Measurements from ENCODE around the gene GNG12.

DNA sequence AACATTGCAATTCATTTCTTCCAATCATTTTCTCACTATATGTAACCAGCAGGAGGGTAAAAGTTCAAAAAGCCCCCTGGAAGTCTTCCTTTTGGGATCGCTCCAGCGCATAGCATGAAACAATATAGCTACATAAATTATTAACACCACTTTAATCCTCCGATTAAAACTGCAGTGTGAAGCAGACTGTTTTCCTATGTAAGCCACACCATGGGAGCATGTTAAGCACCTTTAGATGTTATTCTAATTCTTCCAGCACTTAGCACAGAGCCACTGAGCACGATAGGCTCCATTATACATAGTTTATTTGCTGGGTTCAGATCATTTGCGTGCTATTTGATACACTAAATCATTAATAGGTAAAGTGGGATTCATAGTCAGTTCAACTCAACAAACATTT is 166.6 kb downstream of the GNG12 start:
- no peak for TF ChIP-seq CTCF (IDR thresholded peaks at IDR 0.05)
- TF ChIP-seq EZH2 (IDR thresholded peaks at IDR 0.05; ENCODE audit: borderline replicate concordance, insufficient read depth, low read depth, low read length, poor library complexity, severe bottlenecking), result no peak
